GM19240 (cell line): Measurements from ENCODE around the gene MST1.
"Not testable (repeated sequence)": the region's sequence is repeated elsewhere in the genome, so short reads cannot be mapped to it uniquely, and the experiment has no call there.

Experiments used
- DNase-seq: peaks from one replicate; pipeline ENCODE4 v3.0.0; 2011; ENCODE audit warnings: low spot score; ENCODE audit not compliant: insufficient read length

The MST1 gene

GRCh38 chr3:49701388-49702077 lies 12.3 kb upstream of the MST1 start:
- no peak for DNase-seq

- DNase-seq, result no peak
Observed at GRCh38 chr3:49700453-49701128, 11.3 kb upstream of the MST1 start.

- DNase-seq, result no peak
Observed at GRCh38 chr3:49700014-49700413, 10.7 kb upstream of the MST1 start.

GRCh38 chr3:49699281-49699979 lies 10.2 kb upstream of the MST1 start:
- no peak for DNase-seq

GRCh38 chr3:49695350-49696015 lies 6.2 kb upstream of the MST1 start:
- not testable (repeated sequence) for DNase-seq

GRCh38 chr3:49694409-49695070 lies 5.3 kb upstream of the MST1 start:
- DNase-seq, result not testable (repeated sequence)

- DNase-seq, result not testable (repeated sequence)
Observed at GRCh38 chr3:49691481-49691880, 2.2 kb upstream of the MST1 start.

GRCh38 chr3:49690856-49691255 lies 1.6 kb upstream of the MST1 start:
- DNase-seq, result not testable (repeated sequence)

- DNase-seq, result not testable (repeated sequence)
Observed at GRCh38 chr3:49689908-49690624, 792 bp upstream of the MST1 start.

GRCh38 chr3:49688338-49689045 lies 782 bp downstream of the MST1 start:
- not testable (repeated sequence) for DNase-seq

GRCh38 chr3:49687424-49687795 lies 1.9 kb downstream of the MST1 start:
- not testable (repeated sequence) for DNase-seq

- not testable (repeated sequence) for DNase-seq
Observed at GRCh38 chr3:49686769-49687423, 2.4 kb downstream of the MST1 start.

GRCh38 chr3:49686346-49686745 lies 2.9 kb downstream of the MST1 start:
- DNase-seq, result not testable (repeated sequence)

GRCh38 chr3:49685846-49686245 lies 3.4 kb downstream of the MST1 start:
- DNase-seq, result not testable (repeated sequence)

GRCh38 chr3:49685103-49685502 lies 4.2 kb downstream of the MST1 start:
- not testable (repeated sequence) for DNase-seq

- DNase-seq, result not testable (repeated sequence)
Observed at GRCh38 chr3:49684453-49684852, 4.8 kb downstream of the MST1 start.

GRCh38 chr3:49683162-49683561 lies 6.1 kb downstream of the MST1 start:
- DNase-seq, result no peak

- no peak for DNase-seq
Observed at GRCh38 chr3:49681543-49681942, 7.7 kb downstream of the MST1 start.

GRCh38 chr3:49681232-49681522 lies 8.1 kb downstream of the MST1 start:
- DNase-seq, result no peak
